OCI-LY1 (cell line): ENCODE results near the gene C14orf180.

Source experiments
- H2AFZ ChIP-seq: fragments of 200-600 bp; sonication (generic), shearing (Covaris generic); 2 replicates; pipeline ENCODE4 v1.6.0; 2014; ENCODE audit warnings: antibody characterized with exemption, mild to moderate bottlenecking, low read length
- H3F3A ChIP-seq: fragments of 200-600 bp; sonication (generic), shearing (Covaris generic); 2 replicates; pipeline ENCODE4 v1.6.0; 2014; ENCODE audit warnings: mild to moderate bottlenecking, antibody characterized with exemption, low read length, moderate library complexity; ENCODE audit not compliant: insufficient read depth
- H3K27ac ChIP-seq: fragments of 200-600 bp; sonication (generic); 2 replicates; pipeline ENCODE4 v1.5.1; 2014; ENCODE audit warnings: low read length, mixed run types, mild to moderate bottlenecking, low read depth; ENCODE audit not compliant: poor library complexity, severe bottlenecking
- H3K27me3 ChIP-seq: fragments of 200-600 bp; sonication (generic); 2 replicates; pipeline ENCODE4 v1.6.0; 2014; ENCODE audit warnings: antibody characterized with exemption, mild to moderate bottlenecking, low read length, moderate library complexity; ENCODE audit not compliant: insufficient read depth
- H3K36me3 ChIP-seq: fragments of 200-600 bp; sonication (generic); 2 replicates; pipeline ENCODE4 v1.6.1; 2014; ENCODE audit warnings: mild to moderate bottlenecking, antibody characterized with exemption, low read length, moderate library complexity, mixed read lengths; ENCODE audit not compliant: insufficient read depth
- H3K4me1 ChIP-seq: fragments of 200-600 bp; sonication (generic); 2 replicates; pipeline ENCODE4 v1.5.1; 2014; ENCODE audit warnings: mild to moderate bottlenecking, low read length, moderate library complexity; ENCODE audit not compliant: insufficient read depth, severe bottlenecking
- H3K4me2 ChIP-seq: fragments of 200-600 bp; sonication (generic), shearing (Covaris generic); 2 replicates; pipeline ENCODE4 v1.6.1; 2014; ENCODE audit warnings: low read length
- H3K4me3 ChIP-seq: fragments of 200-600 bp; sonication (generic); 2 replicates; pipeline ENCODE4 v1.5.1; 2014; ENCODE audit warnings: low read length, low read depth, mild to moderate bottlenecking, mixed read lengths; ENCODE audit not compliant: poor library complexity, severe bottlenecking
- H3K79me2 ChIP-seq: fragments of 200-600 bp; shearing (Covaris generic); 2 replicates; pipeline ENCODE4 v1.6.1; 2016; ENCODE audit warnings: mixed run types, low read length, mixed read lengths; ENCODE audit not compliant: insufficient read depth
- H3K9ac ChIP-seq: fragments of 200-600 bp; sonication (generic), shearing (Covaris generic); 2 replicates; pipeline ENCODE4 v1.6.1; 2014; ENCODE audit warnings: mild to moderate bottlenecking, low read length, mixed read lengths
- H3K9me2 ChIP-seq: fragments of 200-600 bp; sonication (generic), shearing (Covaris generic); 2 replicates; pipeline ENCODE4 v1.6.1; 2014; ENCODE audit warnings: low read depth, mild to moderate bottlenecking, low read length, mixed read lengths
- H3K9me3 ChIP-seq: fragments of 200-600 bp; shearing (Covaris generic); 2 replicates; pipeline ENCODE4 v1.6.1; 2014; ENCODE audit warnings: low read length, mixed read lengths
- H4K20me1 ChIP-seq: fragments of 200-600 bp; sonication (generic), shearing (Covaris generic); 2 replicates; pipeline ENCODE4 v1.6.0; 2016; ENCODE audit warnings: mild to moderate bottlenecking, low read length; ENCODE audit not compliant: insufficient read depth
- EZH2 ChIP-seq: fragments of 200-600 bp; sonication (generic), shearing (Covaris generic); IDR thresholded peaks from 2 replicates; pipeline ENCODE4 v1.8.0; 2017; ENCODE audit warnings: borderline replicate concordance, mixed run types, mild to moderate bottlenecking, antibody characterized with exemption, low read length, moderate library complexity, mixed read lengths
- TF ChIP-seq, protein P1 (sequence below): fragments of 200-600 bp; sonication (generic), shearing (Covaris generic); IDR thresholded peaks from 2 replicates; pipeline ENCODE4 v1.5.1; 2017; ENCODE audit warnings: mild to moderate bottlenecking, antibody characterized with exemption, low read length, moderate library complexity, mixed read lengths

C14orf180 gene

GRCh38 chr14:104532191-104532555 lies 47.4 kb upstream of the C14orf180 start:
- Histone ChIP-seq H3K27me3 (no peaks in the 10 kb centered on the region; the same call in 1 of the 2 replicates), H3K9me3 (0 out of 2 replicates have a peak, but pooled peaks cover 3% of the 10 kb centered on the region), H4K20me1 (no peaks in the 10 kb centered on the region), H3K4me3 (no peak overlapping the region), H3K36me3 (no peaks in the 10 kb centered on the region), H3K9ac (no peak overlapping the region), H3K4me2 (no peak overlapping the region), H3K27ac (no peak overlapping the region), H3K4me1 (no peaks in the 10 kb centered on the region), H3K9me2 (no peaks in the 10 kb centered on the region), H3K79me2 (no peaks in the 10 kb centered on the region), H3F3A (no peaks in the 10 kb centered on the region), H2AFZ (no peak overlapping the region)
- no peak for TF ChIP-seq EZH2
- TF ChIP-seq, protein P1, sequence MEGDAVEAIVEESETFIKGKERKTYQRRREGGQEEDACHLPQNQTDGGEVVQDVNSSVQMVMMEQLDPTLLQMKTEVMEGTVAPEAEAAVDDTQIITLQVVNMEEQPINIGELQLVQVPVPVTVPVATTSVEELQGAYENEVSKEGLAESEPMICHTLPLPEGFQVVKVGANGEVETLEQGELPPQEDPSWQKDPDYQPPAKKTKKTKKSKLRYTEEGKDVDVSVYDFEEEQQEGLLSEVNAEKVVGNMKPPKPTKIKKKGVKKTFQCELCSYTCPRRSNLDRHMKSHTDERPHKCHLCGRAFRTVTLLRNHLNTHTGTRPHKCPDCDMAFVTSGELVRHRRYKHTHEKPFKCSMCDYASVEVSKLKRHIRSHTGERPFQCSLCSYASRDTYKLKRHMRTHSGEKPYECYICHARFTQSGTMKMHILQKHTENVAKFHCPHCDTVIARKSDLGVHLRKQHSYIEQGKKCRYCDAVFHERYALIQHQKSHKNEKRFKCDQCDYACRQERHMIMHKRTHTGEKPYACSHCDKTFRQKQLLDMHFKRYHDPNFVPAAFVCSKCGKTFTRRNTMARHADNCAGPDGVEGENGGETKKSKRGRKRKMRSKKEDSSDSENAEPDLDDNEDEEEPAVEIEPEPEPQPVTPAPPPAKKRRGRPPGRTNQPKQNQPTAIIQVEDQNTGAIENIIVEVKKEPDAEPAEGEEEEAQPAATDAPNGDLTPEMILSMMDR = no peak

DNA sequence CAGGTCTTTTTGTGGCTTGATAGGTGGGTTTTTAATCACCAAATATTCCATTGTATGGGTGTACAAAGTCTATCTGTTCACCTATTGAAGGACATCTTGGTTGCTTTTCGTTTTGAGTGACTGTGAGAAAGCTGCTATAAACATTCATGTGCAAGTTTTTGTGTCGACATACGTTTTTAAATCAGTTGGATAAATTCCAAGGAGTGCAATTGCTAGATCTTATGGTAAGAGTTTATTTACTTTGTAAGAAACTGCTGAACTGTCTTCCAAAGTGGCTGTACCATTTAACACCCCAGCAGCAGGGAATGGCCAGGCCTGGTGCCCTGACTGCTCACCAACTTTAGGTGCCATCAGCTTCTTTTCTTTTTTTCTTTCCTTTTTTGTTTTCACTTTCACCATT lies 45.5 kb upstream of the C14orf180 start:
- TF ChIP-seq, protein P1 = no peak
- no peak for TF ChIP-seq EZH2
- Histone ChIP-seq H3F3A (no peaks in the 10 kb centered on the region), H3K9me3 (0 out of 2 replicates have a peak, but pooled peaks cover 3% of the 10 kb centered on the region), H3K4me3 (no peak overlapping the region), H3K4me1 (no peaks in the 10 kb centered on the region), H3K27me3 (no peaks in the 10 kb centered on the region; the same call in 1 of the 2 replicates), H3K36me3 (no peaks in the 10 kb centered on the region), H4K20me1 (no peaks in the 10 kb centered on the region), H3K27ac (no peak overlapping the region), H3K9ac (no peak overlapping the region), H3K4me2 (no peak overlapping the region), H2AFZ (no peak overlapping the region), H3K79me2 (no peaks in the 10 kb centered on the region), H3K9me2 (no peaks in the 10 kb centered on the region)

GRCh38 chr14:104536942-104537612 lies 42.5 kb upstream of the C14orf180 start:
- Histone ChIP-seq H3K9ac (no peak overlapping the region), H3F3A (no peaks in the 10 kb centered on the region), H3K9me2 (no peaks in the 10 kb centered on the region), H3K27ac (no peak overlapping the region), H3K79me2 (no peaks in the 10 kb centered on the region), H3K27me3 (no peaks in the 10 kb centered on the region; the same call in 1 of the 2 replicates), H3K4me2 (no peak overlapping the region), H3K4me1 (no peaks in the 10 kb centered on the region), H2AFZ (no peak overlapping the region), H4K20me1 (no peaks in the 10 kb centered on the region), H3K36me3 (no peaks in the 10 kb centered on the region), H3K9me3 (0 out of 2 replicates have a peak, but pooled peaks cover 3% of the 10 kb centered on the region), H3K4me3 (no peak overlapping the region)
- TF ChIP-seq, protein P1 = no peak
- no peak for TF ChIP-seq EZH2
